ENCODE measurements around the gene EPHB1. TPM values are rescaled to one million over a fixed set of nuclear protein-coding genes. Genes with fewer than 3 reads are reported as not detected.

Gene EPHB1
- total RNA-seq, 4 donors from 2014 or later: 2.6 to 5.3 (median 3.1) TPM; not detected in 1

GRCh38 chr3:135040321-135041240, 245.5 kb downstream of the EPHB1 start:
- intact Hi-C loops (cut with DNase I; ENCODE audit: low total_unique reads): no loop called here
- DNase-seq: no peak

GRCh38 chr3:135041601-135042000, 246.5 kb downstream of the EPHB1 start:
- no peak for TF ChIP-seq POLR2A (IDR thresholded peaks at IDR 0.05)
- TF ChIP-seq CTCF (IDR thresholded peaks at IDR 0.05): no peak
- no peaks in the 10 kb centered on the region for H3K4me1 ChIP-seq

More at GRCh38 chr3:135040321-135041240, 245.5 kb downstream of the EPHB1 start:
- Histone ChIP-seq H3K9me3 (no peaks in the 10 kb centered on the region), H3K27ac (no peak overlapping the region), H3K4me3 (no peak overlapping the region), H3K4me1 (no peaks in the 10 kb centered on the region), H3K36me3 (no peaks in the 10 kb centered on the region), H3K27me3 (no peaks in the 10 kb centered on the region)
- TF ChIP-seq CTCF (IDR thresholded peaks at IDR 0.05): no peak
- TF ChIP-seq POLR2A (IDR thresholded peaks at IDR 0.05): no peak

GRCh38 chr3:135047061-135047460, 252.0 kb downstream of the EPHB1 start:
- H3K27ac ChIP-seq: no peak overlapping the region
- H3K9me3 ChIP-seq: no peaks in the 10 kb centered on the region
- TF ChIP-seq POLR2A (IDR thresholded peaks at IDR 0.05) (no peak), CTCF (IDR thresholded peaks at IDR 0.05) (no peak)
- no peaks in the 10 kb centered on the region for H3K27me3 ChIP-seq
- no peaks in the 10 kb centered on the region for H3K36me3 ChIP-seq
- DNase-seq: no peak
- no peaks in the 10 kb centered on the region for H3K4me1 ChIP-seq
- intact Hi-C loops (cut with DNase I; ENCODE audit: low total_unique reads): no loop called here
- H3K4me3 ChIP-seq: no peak overlapping the region

More at GRCh38 chr3:135041601-135042000, 246.5 kb downstream of the EPHB1 start:
- no peak overlapping the region for H3K4me3 ChIP-seq
- no peak for DNase-seq
- intact Hi-C loops (cut with DNase I; ENCODE audit: low total_unique reads): no loop called here
- no peaks in the 10 kb centered on the region for H3K9me3 ChIP-seq
- no peak overlapping the region for H3K27ac ChIP-seq
- H3K36me3 ChIP-seq: no peaks in the 10 kb centered on the region
- no peaks in the 10 kb centered on the region for H3K27me3 ChIP-seq

GRCh38 chr3:135050536-135050935, 255.5 kb downstream of the EPHB1 start:
- TF ChIP-seq POLR2A (IDR thresholded peaks at IDR 0.05): no peak
- Histone ChIP-seq H3K27me3 (no peaks in the 10 kb centered on the region), H3K4me3 (no peak overlapping the region), H3K4me1 (no peaks in the 10 kb centered on the region), H3K36me3 (no peaks in the 10 kb centered on the region), H3K9me3 (no peaks in the 10 kb centered on the region), H3K27ac (no peak overlapping the region)
- intact Hi-C loops (cut with DNase I; ENCODE audit: low total_unique reads): no loop called here
- no peak for DNase-seq

GRCh38 chr3:135051409-135051973, 256.4 kb downstream of the EPHB1 start:
- Histone ChIP-seq H3K4me1 (no peaks in the 10 kb centered on the region), H3K4me3 (no peak overlapping the region), H3K9me3 (no peaks in the 10 kb centered on the region), H3K27me3 (no peaks in the 10 kb centered on the region), H3K36me3 (no peaks in the 10 kb centered on the region), H3K27ac (no peak overlapping the region)
- intact Hi-C loops (cut with DNase I; ENCODE audit: low total_unique reads): no loop called here
- no peak for DNase-seq
- TF ChIP-seq POLR2A (IDR thresholded peaks at IDR 0.05) (no peak), CTCF (IDR thresholded peaks at IDR 0.05) (no peak)

Data from uterus (tissue), 4 donors.